Vagina (tissue), 2 donors: ENCODE data around the gene CDHR1. TPM values are rescaled to one million over a fixed set of nuclear protein-coding genes. Genes with fewer than 3 reads are reported as not detected.
A peak's percentile ranks its signal among the peaks of the same experiment; 100 is the strongest.
"Not testable (repeated sequence)": the region's sequence is repeated elsewhere in the genome, so short reads cannot be mapped to it uniquely, and the experiment has no call there.

Experiments
- DNase-seq, 2 donors: peaks; one replicate each; pipeline ENCODE4 v3.0.0-alpha.2; 2017; ENCODE audit errors: extremely low spot score in 2 of 2
- H3K27ac ChIP-seq: fragments of 200-600 bp; sonication (generic); one replicate; pipeline ENCODE4 v1.5.1; 2019
- H3K27me3 ChIP-seq: fragments of 200-600 bp; sonication (generic); one replicate; pipeline ENCODE4 v1.5.1; 2019
- H3K36me3 ChIP-seq, 2 donors: fragments of 200-600 bp; sonication (generic); one replicate each; pipeline ENCODE4 v1.5.1; 2017 to 2019
- H3K4me1 ChIP-seq: fragments of 200-600 bp; sonication (generic); one replicate; pipeline ENCODE4 v1.5.1; 2019
- H3K4me3 ChIP-seq, 2 donors: fragments of 200-600 bp; sonication (generic); 1 replicate in 1 of 2; 2 replicates in 1 of 2; pipeline ENCODE4 v1.5.1; 2016 to 2019
- H3K9me3 ChIP-seq: fragments of 200-600 bp; sonication (generic); one replicate; pipeline ENCODE4 v1.5.1; 2019
- CTCF ChIP-seq, 3 experiments: fragments of 450-650 bp in 2 of 3; fragments of 200-600 bp in 1 of 3; sonication (generic) in 1 of 3; IDR thresholded peaks; one replicate each; pipeline ENCODE4 v1.5.1; 2017 to 2019; ENCODE audit warnings: antibody characterized with exemption in 3 of 3, mild to moderate bottlenecking in 2 of 3, moderate library complexity in 2 of 3
- POLR2A ChIP-seq, 2 donors: fragments of 450-650 bp; IDR thresholded peaks; one replicate each; pipeline ENCODE4 v1.6.1; 2017; ENCODE audit warnings: antibody characterized with exemption in 2 of 2, mild to moderate bottlenecking in 2 of 2, moderate library complexity in 2 of 2
- POLR2AphosphoS5 ChIP-seq, 2 donors: sonication (generic); formaldehyde crosslinking; IDR thresholded peaks; one replicate each; pipeline ENCODE4 v1.9.0; 2017; ENCODE audit warnings: antibody characterized with exemption in 2 of 2, mild to moderate bottlenecking in 2 of 2, low read depth in 1 of 2; ENCODE audit not compliant: insufficient read depth in 1 of 2
- intact Hi-C: fragments of 100-400 bp; cut with DNase I; formaldehyde crosslinking; loops from one replicate; pipeline ENCODE4 v1.15.1; 2023
- total RNA-seq: library from RNA; depleted of rRNA; stranded (reverse); fragments of >200 nt; gene quantifications from one replicate; pipeline ENCODE4 v1.2.3, GENCODE V29; 2016

Gene CDHR1
- total RNA-seq, 1 donor from 2014 or later: 6.4 TPM

GRCh38 chr10:84178160-84178609, 16.2 kb upstream of the CDHR1 start:
- Histone ChIP-seq H3K27ac (peak overlapping the region; percentile 21), H3K9me3 (no peaks in the 10 kb centered on the region), H3K4me1 (peaks cover 20% of the 10 kb centered on the region), H3K36me3 (no peaks in the 10 kb centered on the region), H3K4me3 (no peak overlapping the region), H3K27me3 (no peaks in the 10 kb centered on the region)
- intact Hi-C loops: no loop called here
- TF ChIP-seq POLR2A (IDR thresholded peaks at IDR 0.05): no peak
- peak in 1 of 2 donors; percentile 49 for DNase-seq

- intact Hi-C loops: no loop called here
- no peaks in the 10 kb centered on the region for H3K27me3 ChIP-seq
- no peaks in the 10 kb centered on the region for H3K36me3 ChIP-seq
- no peak for DNase-seq
- H3K4me3 ChIP-seq: no peak overlapping the region
- H3K9me3 ChIP-seq: no peaks in the 10 kb centered on the region
- H3K4me1 ChIP-seq: peaks cover 20% of the 10 kb centered on the region
- TF ChIP-seq POLR2A (IDR thresholded peaks at IDR 0.05) (no peak), POLR2AphosphoS5 (IDR thresholded peaks at IDR 0.05; ENCODE audit: insufficient read depth in 1 of 2, low read depth in 1 of 2) (peak; percentile 41 to 47), CTCF (IDR thresholded peaks at IDR 0.05) (no peak)
- H3K27ac ChIP-seq: no peak overlapping the region
These were observed 15.2 kb upstream of the CDHR1 start for GRCh38 chr10:84179059-84179710.

GRCh38 chr10:84180386-84180785, 14.0 kb upstream of the CDHR1 start:
- DNase-seq, H3K27me3 ChIP-seq, H3K27ac ChIP-seq, intact Hi-C loops, H3K4me3 ChIP-seq, H3K36me3 ChIP-seq, H3K9me3 ChIP-seq: not testable (repeated sequence)
- peaks cover 20% of the 10 kb centered on the region for H3K4me1 ChIP-seq

- Histone ChIP-seq H3K27ac (no peak overlapping the region), H3K4me1 (peaks cover 17% of the 10 kb centered on the region), H3K9me3 (no peaks in the 10 kb centered on the region), H3K36me3 (no peaks in the 10 kb centered on the region), H3K4me3 (no peak overlapping the region), H3K27me3 (no peaks in the 10 kb centered on the region)
- intact Hi-C loops: no loop called here
- no peak for DNase-seq
- TF ChIP-seq POLR2A (IDR thresholded peaks at IDR 0.05) (no peak), POLR2AphosphoS5 (IDR thresholded peaks at IDR 0.05; ENCODE audit: insufficient read depth in 1 of 2, low read depth in 1 of 2) (no peak), CTCF (IDR thresholded peaks at IDR 0.05) (no peak)
These were observed 12.7 kb upstream of the CDHR1 start for GRCh38 chr10:84181631-84182030.

- H3K4me1 ChIP-seq: no peaks in the 10 kb centered on the region
- intact Hi-C loops: no loop called here
- TF ChIP-seq POLR2AphosphoS5 (IDR thresholded peaks at IDR 0.05; ENCODE audit: insufficient read depth in 1 of 2, low read depth in 1 of 2): peak in 1 of 2 donors; percentile 12
- no peak for TF ChIP-seq CTCF (IDR thresholded peaks at IDR 0.05)
- H3K36me3 ChIP-seq: no peaks in the 10 kb centered on the region
- no peaks in the 10 kb centered on the region for H3K27me3 ChIP-seq
- no peak overlapping the region for H3K27ac ChIP-seq
- H3K9me3 ChIP-seq: no peaks in the 10 kb centered on the region
- H3K4me3 ChIP-seq: no peak overlapping the region
- DNase-seq: no peak
These were observed 9.8 kb upstream of the CDHR1 start for GRCh38 chr10:84184517-84184916.

GRCh38 chr10:84185526-84186175, 8.7 kb upstream of the CDHR1 start:
- no peak for TF ChIP-seq POLR2A (IDR thresholded peaks at IDR 0.05)
- TF ChIP-seq POLR2AphosphoS5 (IDR thresholded peaks at IDR 0.05; ENCODE audit: insufficient read depth in 1 of 2, low read depth in 1 of 2): no peak
- no peak for TF ChIP-seq CTCF (IDR thresholded peaks at IDR 0.05)
- H3K36me3 ChIP-seq: no peaks in the 10 kb centered on the region
- H3K27me3 ChIP-seq: no peaks in the 10 kb centered on the region
- H3K9me3 ChIP-seq: no peaks in the 10 kb centered on the region
- no peaks in the 10 kb centered on the region for H3K4me1 ChIP-seq
- no peak overlapping the region for H3K27ac ChIP-seq
- H3K4me3 ChIP-seq: no peak overlapping the region
- intact Hi-C loops: no loop called here
- no peak for DNase-seq
